HEK293 (cell line): Measurements from ENCODE around the gene GJD3.

ENCODE experiments used
- CTCF ChIA-PET: fragments of 350-600 bp; formaldehyde crosslinking; extraction: SDS; loops from one replicate; lab custom pipeline; 2021; ENCODE audit warnings: antibody characterized with exemption; lab: Yijun Ruan, JAX
- POLR2A ChIA-PET: fragments of 300-600 bp; formaldehyde crosslinking; extraction: SDS; loops from one replicate; lab custom pipeline; 2020; ENCODE audit warnings: antibody characterized with exemption, inconsistent platforms; lab: Yijun Ruan, JAX
- H3K27ac ChIP-seq: fragments of 200-500 bp; sonication (Bioruptor generic); 2 replicates; pipeline ENCODE4 v1.5.1; 2014; ENCODE audit warnings: low read depth, low read length, control low read depth, inconsistent platforms; ENCODE audit errors: extremely low read depth
- H3K36me3 ChIP-seq, 2 experiments: fragments of 200-500 bp in 1 of 2; sonication (Bioruptor generic) in 1 of 2; 1 replicate in 1 of 2; 2 replicates in 1 of 2; pipeline ENCODE4 v1.5.1; 2014 to 2017; ENCODE audit warnings: inconsistent platforms in 2 of 2, low read length in 2 of 2; ENCODE audit not compliant: control insufficient read depth in 2 of 2, insufficient read depth in 1 of 2
- H3K4me1 ChIP-seq: fragments of 200-500 bp; sonication (Bioruptor generic); 2 replicates; pipeline ENCODE4 v1.5.1; 2014; ENCODE audit warnings: mild to moderate bottlenecking, low read length, inconsistent platforms; ENCODE audit not compliant: control insufficient read depth, insufficient read depth
- H3K4me3 ChIP-seq: 2 replicates; pipeline ENCODE4 v1.5.1; 2011; ENCODE audit warnings: low read depth, mild to moderate bottlenecking, control low read depth, low read length, moderate library complexity
- H3K9me3 ChIP-seq: fragments of 200-500 bp; sonication (Bioruptor generic); 2 replicates; pipeline ENCODE4 v1.5.1; 2014; ENCODE audit warnings: low read depth, low read length, inconsistent platforms; ENCODE audit not compliant: control insufficient read depth, insufficient read depth
- BCL6B ChIP-seq: fragments of 450-650 bp; formaldehyde crosslinking; IDR thresholded peaks from 2 replicates; pipeline ENCODE4 v1.5.1; 2017; ENCODE audit warnings: missing biosample characterization, missing genetic modification characterization
- GLIS2 ChIP-seq: fragments of 450-650 bp; formaldehyde crosslinking; IDR thresholded peaks from 2 replicates; pipeline ENCODE4 v1.5.1; 2016; ENCODE audit warnings: missing biosample characterization, missing genetic modification characterization
- IKZF3 ChIP-seq: fragments of 450-650 bp; IDR thresholded peaks from 2 replicates; pipeline ENCODE4 v1.5.0; 2018; ENCODE audit warnings: missing biosample characterization, mild to moderate bottlenecking, missing genetic modification characterization, moderate library complexity
- INSM2 ChIP-seq: fragments of 450-650 bp; formaldehyde crosslinking; IDR thresholded peaks from 2 replicates; pipeline ENCODE4 v1.5.1; 2016; ENCODE audit warnings: missing biosample characterization, missing genetic modification characterization
- KLF7 ChIP-seq: fragments of 450-650 bp; formaldehyde crosslinking; IDR thresholded peaks from 2 replicates; pipeline ENCODE4 v1.5.1; 2016; ENCODE audit warnings: missing biosample characterization, missing genetic modification characterization, borderline replicate concordance
- TSHZ1 ChIP-seq: fragments of 450-650 bp; formaldehyde crosslinking; IDR thresholded peaks from 2 replicates; pipeline ENCODE4 v1.5.1; 2016; ENCODE audit warnings: missing biosample characterization, missing genetic modification characterization, borderline replicate concordance
- YY2 ChIP-seq: fragments of 450-650 bp; formaldehyde crosslinking; IDR thresholded peaks from 2 replicates; pipeline ENCODE4 v1.5.1; 2016; ENCODE audit warnings: missing biosample characterization, missing genetic modification characterization
- ZBTB10 ChIP-seq: fragments of 450-650 bp; formaldehyde crosslinking; IDR thresholded peaks from 2 replicates; pipeline ENCODE4 v1.5.1; 2016; ENCODE audit warnings: missing biosample characterization, missing genetic modification characterization
- ZFP69B ChIP-seq: fragments of 450-650 bp; formaldehyde crosslinking; IDR thresholded peaks from 2 replicates; pipeline ENCODE4 v1.5.1; 2016; ENCODE audit warnings: missing biosample characterization, missing genetic modification characterization
- ZNF132 ChIP-seq: fragments of 450-650 bp; formaldehyde crosslinking; IDR thresholded peaks from 2 replicates; pipeline ENCODE4 v1.5.1; 2017; ENCODE audit warnings: missing biosample characterization, missing genetic modification characterization, borderline replicate concordance
- ZNF155 ChIP-seq: fragments of 450-650 bp; formaldehyde crosslinking; IDR thresholded peaks from 2 replicates; pipeline ENCODE4 v1.5.1; 2016; ENCODE audit warnings: missing biosample characterization, missing genetic modification characterization
- ZNF2 ChIP-seq: fragments of 450-650 bp; formaldehyde crosslinking; IDR thresholded peaks from 2 replicates; pipeline ENCODE4 v1.5.1; 2016; ENCODE audit warnings: missing biosample characterization, missing genetic modification characterization
- ZNF26 ChIP-seq: fragments of 450-650 bp; formaldehyde crosslinking; IDR thresholded peaks from 2 replicates; pipeline ENCODE4 v1.5.1; 2016; ENCODE audit warnings: missing biosample characterization, missing genetic modification characterization
- ZNF585B ChIP-seq: fragments of 450-650 bp; formaldehyde crosslinking; IDR thresholded peaks from 2 replicates; pipeline ENCODE4 v1.5.1; 2016; ENCODE audit warnings: missing biosample characterization, missing genetic modification characterization
- ZNF626 ChIP-seq: fragments of 450-650 bp; sonication (Bioruptor Pico); formaldehyde crosslinking; IDR thresholded peaks from 2 replicates; pipeline ENCODE4 v1.5.1; 2018; ENCODE audit warnings: missing biosample characterization, missing genetic modification characterization, inconsistent platforms
- ZNF629 ChIP-seq: fragments of 450-650 bp; formaldehyde crosslinking; IDR thresholded peaks from 2 replicates; pipeline ENCODE4 v1.5.1; 2017; ENCODE audit warnings: missing biosample characterization, missing genetic modification characterization
- ZNF645 ChIP-seq: fragments of 450-650 bp; formaldehyde crosslinking; IDR thresholded peaks from 2 replicates; pipeline ENCODE4; 2016; ENCODE audit warnings: missing biosample characterization, missing genetic modification characterization
- ZSCAN16 ChIP-seq: fragments of 450-650 bp; formaldehyde crosslinking; IDR thresholded peaks from 2 replicates; pipeline ENCODE4 v1.5.1; 2016; ENCODE audit warnings: missing biosample characterization, missing genetic modification characterization

GJD3 gene

GRCh38 chr17:40366861-40367518 lies 2.5 kb upstream of the GJD3 start:
- Histone ChIP-seq H3K27ac (no peak overlapping the region), H3K36me3 (no peaks in the 10 kb centered on the region; a peak in 1 of 3 replicates), H3K4me1 (no peaks in the 10 kb centered on the region), H3K4me3 (no peak overlapping the region), H3K9me3 (no peaks in the 10 kb centered on the region)
- POLR2A ChIA-PET: interaction anchor here (0.6 to 1.7 kb wide), 2 partner anchors 48 to 51 kb away, joined by 3 to 9 read pairs; partner anchors contain the start of gene TOP2A
- TF ChIP-seq BCL6B (tag by site-specific recombination) (no peak), ZNF132 (no peak), ZNF585B (tag by site-specific recombination) (no peak), KLF7 (tag by site-specific recombination) (no peak), ZNF626 (no peak), GLIS2 (tag by site-specific recombination) (no peak), ZNF155 (no peak), ZFP69B (no peak), INSM2 (tag by site-specific recombination) (no peak), ZSCAN16 (tag by site-specific recombination) (no peak), ZNF645 (tag by site-specific recombination) (no peak)
- CTCF ChIA-PET: interaction anchor here (1.2 to 1.9 kb wide), 2 partner anchors 83 to 193 kb away, joined by 4 to 6 read pairs; no protein-coding TSS in a partner anchor

- Histone ChIP-seq H3K36me3 (no peaks in the 10 kb centered on the region; a peak in 1 of 3 replicates), H3K4me1 (no peaks in the 10 kb centered on the region), H3K4me3 (no peak overlapping the region), H3K9me3 (no peaks in the 10 kb centered on the region), H3K27ac (no peak overlapping the region)
- ChIA-PET POLR2A (interaction anchor here (0.6 to 1.7 kb wide), 4 partner anchors 43 to 136 kb away, joined by 3 to 9 read pairs (median 3); partner anchors contain the start of gene TOP2A), CTCF (interaction anchor here (0.6 to 16.1 kb wide), 15 partner anchors 11 to 1299 kb away, joined by 3 to 453 read pairs (median 5); partner anchors contain the start of gene RARA)
- TF ChIP-seq ZNF629 (tag by site-specific recombination) (no peak), KLF7 (tag by site-specific recombination) (no peak), IKZF3 (tag by site-specific recombination) (no peak), ZBTB10 (tag by site-specific recombination) (no peak), TSHZ1 (tag by site-specific recombination) (no peak), ZNF26 (tag by site-specific recombination) (no peak), YY2 (tag by site-specific recombination) (no peak), ZNF2 (tag by site-specific recombination) (no peak)
Measured at GRCh38 chr17:40366076-40366860, 1.7 kb upstream of the GJD3 start.
